CD4-positive, CD25-positive, alpha-beta regulatory T cell (primary cell): ENCODE measurements around the gene BMPR1A. TPM values are rescaled to one million over a fixed set of nuclear protein-coding genes. Genes with fewer than 3 reads are reported as not detected.

Source experiments
- ATAC-seq, 2 donors: fragments of 150-1000 bp; cut with Tn5 transposase; one replicate each; pipeline ENCODE4 v1.10.0; 2021; ENCODE audit warnings: low read depth in 2 of 2, moderate number of reproducible peaks in 2 of 2, moderate library complexity in 1 of 2
- DNase-seq, 3 donors: peaks; one replicate each; pipeline versions ENCODE4 v3.0.0 to v3.0.0-alpha.2; 2012 to 2022; ENCODE audit warnings: mixed read lengths in 1 of 3
- H3K27ac ChIP-seq: one replicate; pipeline ENCODE4 v1.7.0; 2013; ENCODE audit warnings: mild to moderate bottlenecking, low read length; ENCODE audit not compliant: insufficient read depth, poor library complexity, severe bottlenecking
- H3K27me3 ChIP-seq: one replicate; pipeline ENCODE4 v1.7.0; 2013; ENCODE audit warnings: low read length; ENCODE audit not compliant: control insufficient read depth, insufficient read depth
- H3K36me3 ChIP-seq: one replicate; pipeline ENCODE4 v1.7.0; 2013; ENCODE audit warnings: mild to moderate bottlenecking, low read length, moderate library complexity; ENCODE audit not compliant: control insufficient read depth, insufficient read depth
- H3K4me1 ChIP-seq: 2 replicates; pipeline ENCODE4 v1.7.0; 2013; ENCODE audit warnings: mild to moderate bottlenecking, low read length; ENCODE audit not compliant: insufficient read depth, control insufficient read depth, poor library complexity, severe bottlenecking
- H3K4me3 ChIP-seq: one replicate; pipeline ENCODE4 v1.7.0; 2013; ENCODE audit warnings: low read depth, mild to moderate bottlenecking, low read length, moderate library complexity
- H3K9me3 ChIP-seq, 2 experiments: 1 replicate in 1 of 2; 2 replicates in 1 of 2; pipeline ENCODE4 v1.7.0; 2013; ENCODE audit warnings: low read length in 2 of 2, mild to moderate bottlenecking in 1 of 2, moderate library complexity in 1 of 2; ENCODE audit not compliant: control insufficient read depth in 2 of 2
- H3K27ac Mint-ChIP-seq, 3 donors: one replicate each; pipeline ENCODE4 v1.8.0; 2020 to 2022; ENCODE audit warnings: mild to moderate bottlenecking in 3 of 3, mixed read lengths in 3 of 3, moderate library complexity in 2 of 3
- H3K27me3 Mint-ChIP-seq: one replicate; pipeline ENCODE4 v1.8.0; 2022; ENCODE audit warnings: mild to moderate bottlenecking, mixed read lengths
- H3K36me3 Mint-ChIP-seq: one replicate; pipeline ENCODE4 v1.8.0; 2020; ENCODE audit warnings: mixed read lengths
- H3K4me1 Mint-ChIP-seq, 4 donors: one replicate each; pipeline ENCODE4 v1.8.0; 2020 to 2022; ENCODE audit warnings: mixed read lengths in 4 of 4, mild to moderate bottlenecking in 1 of 4
- H3K4me3 Mint-ChIP-seq, 4 donors: one replicate each; pipeline ENCODE4 v1.8.0; 2020 to 2022; ENCODE audit warnings: mild to moderate bottlenecking in 4 of 4, mixed read lengths in 4 of 4, moderate library complexity in 3 of 4
- H3K9me3 Mint-ChIP-seq, 7 donors: one replicate each; pipeline ENCODE4 v1.8.0; 2020 to 2022; ENCODE audit warnings: mixed read lengths in 7 of 7, mild to moderate bottlenecking in 3 of 7, moderate library complexity in 2 of 7
- polyA plus RNA-seq, 4 donors: library from polyadenylated mRNA; unstranded; fragments of 300-500 nt; fragmentation: Illumina TruSeq; gene quantifications; one replicate each; pipeline ENCODE4 v1.2.3, GENCODE V29; 2021
- total RNA-seq: library from RNA; stranded (reverse); gene quantifications from one replicate; pipeline ENCODE4 v1.2.3, GENCODE V29; 2022

BMPR1A gene
- total and polyA plus RNA-seq, 5 donors from 2014 or later, result 2.2 to 8.8 (median 4.2) TPM

DNA sequence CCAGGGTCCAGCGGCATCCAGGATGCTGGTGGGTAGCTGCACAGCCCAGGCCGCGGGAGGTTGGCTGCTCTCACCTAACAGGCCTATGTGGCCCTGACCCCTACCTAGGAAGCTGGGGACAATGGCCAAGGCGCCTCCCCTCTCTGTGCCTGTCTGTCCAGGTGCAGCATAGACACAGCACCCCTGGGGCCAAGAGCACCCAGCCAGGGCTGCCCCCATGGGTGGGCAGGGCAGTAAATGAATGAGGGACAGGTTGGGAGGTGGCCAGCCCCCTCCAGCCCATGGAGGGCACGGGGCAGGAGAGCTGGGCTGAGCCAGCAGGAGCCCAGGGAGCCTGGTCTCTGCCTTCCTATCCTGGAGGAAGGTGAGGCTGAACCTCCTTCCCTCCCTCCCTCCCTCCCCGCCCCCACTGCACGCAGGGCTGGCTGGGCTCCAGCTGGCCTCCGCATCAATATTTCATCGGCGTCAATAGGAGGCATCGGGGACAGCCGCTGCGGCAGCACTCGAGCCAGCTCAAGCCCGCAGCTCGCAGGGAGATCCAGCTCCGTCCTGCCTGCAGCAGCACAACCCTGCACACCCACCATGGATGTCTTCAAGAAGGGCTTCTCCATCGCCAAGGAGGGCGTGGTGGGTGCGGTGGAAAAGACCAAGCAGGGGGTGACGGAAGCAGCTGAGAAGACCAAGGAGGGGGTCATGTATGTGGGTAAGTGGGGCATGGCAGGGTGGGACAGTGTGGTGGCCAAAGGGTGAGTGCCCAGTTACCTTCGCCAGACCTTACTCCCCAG, 201.9 kb downstream of the BMPR1A start, which contains the start of gene SNCG:
Gene SNCG (plus strand): TSS at position 484 of the 785 bp plus-strand sequence. CDS start 99 bp downstream, at position 583.
- peak within 1 kb of the TSS in 1 of 4 donors; percentile 21 for H3K4me3 Mint-ChIP-seq
- Histone ChIP-seq H3K27me3 (no peaks in the 10 kb centered on the region), H3K4me1 (peaks cover 6% of the 10 kb centered on the region), H3K36me3 (no peaks in the 10 kb centered on the region), H3K4me3 (no peak within 1 kb of the TSS), H3K27ac (no peak within 1 kb of the TSS), H3K9me3 (no peaks in the 10 kb centered on the region)
- peaks cover 0 to 20% (median 7%) of the 10 kb centered on the region in 4 donors for H3K4me1 Mint-ChIP-seq
- H3K27me3 Mint-ChIP-seq, result no peaks in the 10 kb centered on the region
- ATAC-seq (no peak), DNase-seq (no peak)
- H3K27ac Mint-ChIP-seq, result peak within 1 kb of the TSS in 2 of 3 donors; percentile 48 to 51
- H3K9me3 Mint-ChIP-seq, result peaks cover 0 to 2% (median 0%) of the 10 kb centered on the region in 7 donors
- H3K36me3 Mint-ChIP-seq, result no peaks in the 10 kb centered on the region

DNA sequence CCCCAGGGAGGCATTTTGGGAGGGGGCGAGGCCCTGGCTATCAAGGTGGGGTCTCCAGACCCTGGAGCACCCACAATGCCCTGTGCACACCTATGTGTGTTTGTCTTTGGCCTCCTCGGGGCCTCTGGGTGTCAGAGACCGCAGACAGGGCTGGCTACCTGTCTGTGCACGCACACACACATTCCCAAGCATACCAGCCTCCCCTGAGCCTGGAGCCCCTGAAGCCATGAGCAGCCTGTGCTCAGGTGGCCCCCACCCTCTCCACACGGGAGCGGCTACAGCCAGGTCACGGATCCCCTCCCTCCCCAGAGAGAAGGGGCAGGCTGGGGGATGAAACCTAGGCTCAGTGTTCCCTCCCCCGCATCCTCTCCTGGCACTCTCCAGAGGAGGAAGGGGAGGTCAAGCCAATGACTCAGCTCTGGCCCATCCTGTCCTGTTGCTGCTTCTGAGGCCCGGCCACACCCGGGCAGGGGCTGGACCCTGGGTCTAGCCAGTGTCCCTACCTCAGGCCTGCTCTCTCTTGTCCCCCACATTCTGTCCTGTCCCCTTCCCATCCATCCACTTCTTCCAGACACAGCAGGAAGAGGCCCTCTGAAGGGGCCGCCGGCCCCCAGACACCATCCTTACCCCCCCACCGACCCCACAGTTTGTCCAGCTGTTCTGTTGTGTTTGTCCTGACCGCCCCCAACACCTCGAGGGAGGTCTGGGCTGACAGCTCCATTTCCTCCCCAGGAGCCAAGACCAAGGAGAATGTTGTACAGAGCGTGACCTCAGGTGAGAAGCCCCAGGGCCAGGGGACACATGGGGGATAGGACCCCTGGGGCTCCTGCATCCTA, 202.7 kb downstream of the BMPR1A start:
- Histone ChIP-seq H3K27me3 (no peaks in the 10 kb centered on the region), H3K36me3 (no peaks in the 10 kb centered on the region), H3K4me1 (peaks cover 6% of the 10 kb centered on the region), H3K27ac (no peak overlapping the region), H3K4me3 (no peak overlapping the region), H3K9me3 (no peaks in the 10 kb centered on the region)
- no peak for DNase-seq
- H3K4me3 Mint-ChIP-seq, result no peak overlapping the region
- peak overlapping the region in 2 of 3 donors; percentile 48 to 51 for H3K27ac Mint-ChIP-seq
- no peaks in the 10 kb centered on the region for H3K36me3 Mint-ChIP-seq
- peaks cover 0 to 20% (median 7%) of the 10 kb centered on the region in 4 donors for H3K4me1 Mint-ChIP-seq
- ATAC-seq, result no peak
- H3K27me3 Mint-ChIP-seq, result peaks cover 5% of the 10 kb centered on the region
- H3K9me3 Mint-ChIP-seq, result no peaks in the 10 kb centered on the region

DNA sequence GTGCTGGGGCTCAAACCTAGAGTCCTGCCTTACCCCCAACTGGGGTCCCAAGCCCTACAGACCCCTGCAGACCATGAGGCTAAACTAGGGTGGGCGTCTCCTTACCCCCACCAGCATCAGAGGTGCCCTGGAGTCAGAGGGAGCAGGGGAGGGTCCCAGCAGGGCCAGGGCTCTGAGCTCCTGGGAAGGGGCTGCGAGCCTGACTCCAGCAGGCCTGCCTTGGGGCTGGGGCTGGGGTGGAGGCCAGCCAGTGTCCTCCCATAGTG, 203.3 kb downstream of the BMPR1A start:
- DNase-seq (no peak), ATAC-seq (no peak)
- H3K27me3 ChIP-seq, result no peaks in the 10 kb centered on the region
- H3K9me3 ChIP-seq, result no peaks in the 10 kb centered on the region
- Mint-ChIP-seq H3K9me3 (no peaks in the 10 kb centered on the region), H3K4me3 (no peak overlapping the region), H3K36me3 (no peaks in the 10 kb centered on the region), H3K4me1 (peaks cover 0 to 20% (median 7%) of the 10 kb centered on the region in 4 donors), H3K27me3 (peaks cover 5% of the 10 kb centered on the region), H3K27ac (no peak overlapping the region)
- peaks cover 6% of the 10 kb centered on the region for H3K4me1 ChIP-seq
- H3K27ac ChIP-seq, result no peak overlapping the region
- no peak overlapping the region for H3K4me3 ChIP-seq
- H3K36me3 ChIP-seq, result no peaks in the 10 kb centered on the region

DNA sequence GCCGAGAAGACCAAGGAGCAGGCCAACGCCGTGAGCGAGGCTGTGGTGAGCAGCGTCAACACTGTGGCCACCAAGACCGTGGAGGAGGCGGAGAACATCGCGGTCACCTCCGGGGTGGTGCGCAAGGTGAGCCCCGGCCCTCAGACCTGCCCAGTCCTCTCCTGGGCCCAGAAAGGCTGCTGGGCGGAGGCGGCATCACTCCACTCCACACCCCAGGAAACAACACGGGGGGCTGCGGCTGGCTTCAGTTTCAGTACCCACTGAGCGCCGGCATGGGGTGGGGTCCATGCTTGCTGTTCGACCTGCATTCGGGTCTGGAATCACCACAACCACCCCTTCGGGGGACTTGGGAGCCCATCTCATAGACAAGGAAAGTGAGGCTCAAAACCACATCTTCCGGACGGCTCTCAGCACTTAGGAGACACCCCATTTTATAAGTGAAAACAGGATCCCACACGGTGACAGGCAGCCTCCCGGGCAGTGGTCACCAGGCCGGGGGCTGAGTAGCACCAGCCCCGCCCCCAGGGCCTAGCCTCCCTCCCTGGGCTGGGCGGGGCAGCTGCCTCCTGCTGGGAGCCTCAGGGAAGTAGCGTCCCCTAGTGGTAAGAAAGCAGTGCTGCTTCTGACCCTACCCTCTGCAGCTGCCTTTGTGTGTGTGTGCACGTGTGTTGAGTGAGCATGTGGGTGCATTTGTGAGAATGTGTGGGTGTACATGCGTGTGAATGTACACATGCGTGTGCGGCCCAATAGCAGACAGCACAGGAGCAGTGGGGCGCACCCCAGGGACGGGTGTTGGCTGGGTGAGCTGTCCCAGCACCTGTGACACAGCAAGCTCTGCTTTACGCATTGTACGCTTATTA, 203.8 kb downstream of the BMPR1A start:
- Mint-ChIP-seq H3K27ac (peak overlapping the region in 1 of 3 donors; percentile 55), H3K4me3 (no peak overlapping the region), H3K4me1 (peaks cover 0 to 20% (median 7%) of the 10 kb centered on the region in 4 donors), H3K9me3 (no peaks in the 10 kb centered on the region), H3K27me3 (peaks cover 5% of the 10 kb centered on the region), H3K36me3 (no peaks in the 10 kb centered on the region)
- no peaks in the 10 kb centered on the region for H3K27me3 ChIP-seq
- ATAC-seq, result peak; percentile 64 to 72
- no peaks in the 10 kb centered on the region for H3K9me3 ChIP-seq
- H3K4me3 ChIP-seq, result no peak overlapping the region
- peaks cover 6% of the 10 kb centered on the region for H3K4me1 ChIP-seq
- H3K36me3 ChIP-seq, result no peaks in the 10 kb centered on the region
- no peak overlapping the region for H3K27ac ChIP-seq
- peak in 2 of 3 donors; percentile 37 to 77 for DNase-seq

DNA sequence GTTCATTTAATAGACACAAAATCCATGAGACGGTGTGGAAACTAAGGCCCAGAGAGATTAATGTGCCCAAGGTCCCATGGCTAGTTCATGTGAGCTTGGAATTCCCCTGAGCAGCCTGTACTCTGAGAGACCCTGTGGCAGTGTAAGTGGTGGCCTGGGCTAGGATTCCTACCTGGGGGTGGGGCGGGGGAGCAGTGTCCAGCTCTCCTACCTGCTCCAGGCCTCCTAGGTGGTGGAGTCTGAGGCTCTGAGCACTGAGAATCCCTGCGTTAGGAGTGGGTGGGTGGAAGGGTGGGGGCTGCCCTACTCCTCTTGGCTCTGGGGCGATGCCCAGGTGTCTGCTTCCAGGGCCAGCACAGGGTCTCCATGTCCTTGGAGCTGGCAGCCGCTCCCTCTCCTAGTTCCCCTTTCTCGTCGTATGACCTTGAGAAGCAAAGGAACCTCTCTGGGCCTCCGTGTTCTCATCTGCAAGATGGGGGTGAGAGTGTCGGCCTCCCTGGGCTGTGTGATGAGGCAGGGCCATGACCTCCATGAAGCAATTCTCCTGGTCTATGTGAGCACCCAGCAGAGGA, 204.5 kb downstream of the BMPR1A start:
- H3K4me3 ChIP-seq, result no peak overlapping the region
- no peaks in the 10 kb centered on the region for H3K36me3 ChIP-seq
- ATAC-seq (no peak), DNase-seq (no peak)
- H3K9me3 Mint-ChIP-seq, result no peaks in the 10 kb centered on the region
- H3K4me3 Mint-ChIP-seq, result no peak overlapping the region
- peaks cover 10% of the 10 kb centered on the region for H3K4me1 ChIP-seq
- H3K27me3 ChIP-seq, result no peaks in the 10 kb centered on the region
- H3K36me3 Mint-ChIP-seq, result no peaks in the 10 kb centered on the region
- H3K27ac Mint-ChIP-seq, result no peak overlapping the region
- H3K4me1 Mint-ChIP-seq, result peaks cover 0 to 26% (median 10%) of the 10 kb centered on the region in 4 donors
- H3K9me3 ChIP-seq, result no peaks in the 10 kb centered on the region
- H3K27me3 Mint-ChIP-seq, result peaks cover 5% of the 10 kb centered on the region
- no peak overlapping the region for H3K27ac ChIP-seq

DNA sequence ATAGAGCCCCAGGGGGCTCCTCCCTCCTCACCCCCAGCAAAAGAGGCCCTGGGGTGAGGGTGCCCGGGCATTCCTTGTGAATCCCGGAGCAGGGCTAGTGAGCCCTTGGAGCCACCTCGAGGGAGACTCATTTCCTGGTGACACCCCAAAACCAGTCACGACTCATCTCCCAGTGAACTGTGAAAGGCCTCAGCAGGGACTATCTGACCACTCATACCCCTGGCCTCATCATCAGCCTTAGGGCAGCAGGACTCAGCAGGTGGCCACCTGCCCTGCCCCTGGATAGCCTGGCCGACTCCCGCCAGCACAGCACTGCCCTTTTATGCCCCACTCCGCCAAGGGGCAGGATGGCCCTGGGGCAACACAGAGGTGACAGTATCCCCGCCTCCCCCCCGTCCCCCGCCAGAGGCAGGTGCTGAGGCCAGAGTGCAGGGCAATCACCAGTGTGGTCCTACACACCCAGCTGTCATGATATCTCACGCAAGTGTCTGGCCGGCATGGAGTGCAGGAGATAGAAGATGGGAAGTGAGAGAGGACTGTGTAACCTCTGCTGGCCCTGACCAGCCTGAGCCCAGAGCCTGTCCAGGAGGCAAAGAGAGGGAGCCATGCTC, 205.2 kb downstream of the BMPR1A start:
- peaks cover 16% of the 10 kb centered on the region for H3K4me1 ChIP-seq
- H3K4me3 ChIP-seq, result no peak overlapping the region
- H3K9me3 ChIP-seq, result no peaks in the 10 kb centered on the region
- no peaks in the 10 kb centered on the region for H3K27me3 ChIP-seq
- no peak overlapping the region for H3K27ac ChIP-seq
- Mint-ChIP-seq H3K9me3 (no peaks in the 10 kb centered on the region), H3K27ac (peak overlapping the region in 1 of 3 donors; percentile 38), H3K36me3 (no peaks in the 10 kb centered on the region), H3K27me3 (peaks cover 5% of the 10 kb centered on the region), H3K4me1 (peaks cover 0 to 28% (median 15%) of the 10 kb centered on the region in 4 donors), H3K4me3 (no peak overlapping the region)
- no peak for ATAC-seq
- H3K36me3 ChIP-seq, result no peaks in the 10 kb centered on the region
- no peak for DNase-seq
